CD1c-positive myeloid dendritic cell (primary cell): Measurements from ENCODE around the gene MYO6.

Experiments used
- DNase-seq: peaks from one replicate; pipeline ENCODE4 v3.0.0-alpha.2; 2016; ENCODE audit errors: extremely low spot score

Gene MYO6

GRCh38 chr6:75827163-75827562 lies 78.1 kb downstream of the MYO6 start:
- DNase-seq, result no peak

- DNase-seq, result no peak
Measured at GRCh38 chr6:75830959-75831885, 82.2 kb downstream of the MYO6 start.

GRCh38 chr6:75834447-75834846 lies 85.4 kb downstream of the MYO6 start:
- no peak for DNase-seq

DNA sequence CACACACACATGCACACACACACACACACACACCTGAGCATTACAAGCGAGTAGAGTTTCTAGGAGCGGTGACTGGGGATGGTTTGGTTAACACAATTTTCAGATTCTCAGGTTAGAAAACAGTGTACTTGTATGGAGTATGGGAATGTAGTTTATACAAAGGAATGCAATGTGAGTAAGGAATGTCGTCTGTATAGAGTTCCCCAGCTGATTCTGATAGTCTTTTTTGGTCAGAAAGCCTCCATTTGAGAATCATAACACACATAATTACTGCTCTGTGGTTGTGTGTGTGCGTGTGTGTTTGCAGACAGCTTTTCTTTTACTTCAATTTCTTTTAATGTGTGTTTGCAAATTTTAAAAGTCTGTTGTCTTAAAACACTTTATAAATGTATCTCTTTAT lies 93.2 kb downstream of the MYO6 start:
- no peak for DNase-seq

DNA sequence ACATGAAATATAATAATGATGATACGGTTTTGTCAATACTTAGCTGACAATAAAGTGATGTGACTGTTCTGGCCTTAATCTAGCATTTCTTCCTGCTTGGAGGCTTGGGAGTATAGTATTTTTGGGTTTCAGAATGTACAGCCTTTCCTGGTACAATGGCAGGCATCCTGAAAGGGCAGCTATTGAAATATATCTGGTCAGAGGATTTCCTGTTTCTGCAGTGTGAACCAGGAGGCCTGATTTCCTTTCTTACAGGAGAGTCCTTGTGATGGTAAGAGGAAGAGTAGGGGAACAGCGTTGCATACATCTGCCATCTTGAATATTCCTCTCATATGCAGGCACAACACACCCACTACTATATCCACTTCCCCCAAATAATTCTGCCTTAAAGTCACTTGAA lies 93.7 kb downstream of the MYO6 start:
- no peak for DNase-seq

DNA sequence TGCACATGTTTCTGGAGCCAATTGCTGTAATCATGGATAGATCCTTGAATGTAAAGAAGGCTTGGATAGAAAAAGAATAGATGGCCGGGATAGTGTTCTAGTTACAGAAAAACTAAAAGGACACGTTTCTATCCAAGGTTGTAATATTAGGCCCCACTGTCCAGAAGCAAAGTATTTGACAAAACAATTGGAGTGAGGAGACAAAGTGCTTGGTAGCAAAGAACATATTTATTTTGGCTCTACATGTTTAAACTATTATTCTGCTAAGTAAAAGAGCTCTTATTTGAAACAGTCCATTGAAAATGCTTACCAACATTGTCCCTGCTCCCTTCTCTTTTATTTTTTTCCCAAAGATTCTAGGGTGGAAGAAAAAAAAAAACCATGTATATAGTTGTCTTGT lies 94.4 kb downstream of the MYO6 start:
- no peak for DNase-seq

DNA sequence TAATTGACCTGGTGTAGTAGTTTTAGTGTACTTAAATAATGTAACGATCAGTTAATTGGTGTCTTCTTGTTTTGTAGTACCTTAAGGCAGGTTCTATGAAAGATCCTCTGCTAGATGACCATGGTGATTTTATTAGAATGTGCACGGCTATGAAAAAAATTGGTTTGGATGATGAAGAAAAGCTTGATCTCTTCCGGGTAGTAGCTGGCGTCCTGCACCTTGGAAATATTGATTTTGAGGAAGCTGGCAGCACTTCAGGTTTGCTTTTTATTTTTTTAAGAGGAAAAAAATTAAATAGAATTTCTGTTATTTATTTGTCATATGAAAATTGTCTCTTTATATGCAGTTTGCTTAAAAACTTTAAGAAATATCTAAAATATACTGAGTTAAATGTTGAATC lies 99.2 kb downstream of the MYO6 start:
- DNase-seq, result no peak

DNA sequence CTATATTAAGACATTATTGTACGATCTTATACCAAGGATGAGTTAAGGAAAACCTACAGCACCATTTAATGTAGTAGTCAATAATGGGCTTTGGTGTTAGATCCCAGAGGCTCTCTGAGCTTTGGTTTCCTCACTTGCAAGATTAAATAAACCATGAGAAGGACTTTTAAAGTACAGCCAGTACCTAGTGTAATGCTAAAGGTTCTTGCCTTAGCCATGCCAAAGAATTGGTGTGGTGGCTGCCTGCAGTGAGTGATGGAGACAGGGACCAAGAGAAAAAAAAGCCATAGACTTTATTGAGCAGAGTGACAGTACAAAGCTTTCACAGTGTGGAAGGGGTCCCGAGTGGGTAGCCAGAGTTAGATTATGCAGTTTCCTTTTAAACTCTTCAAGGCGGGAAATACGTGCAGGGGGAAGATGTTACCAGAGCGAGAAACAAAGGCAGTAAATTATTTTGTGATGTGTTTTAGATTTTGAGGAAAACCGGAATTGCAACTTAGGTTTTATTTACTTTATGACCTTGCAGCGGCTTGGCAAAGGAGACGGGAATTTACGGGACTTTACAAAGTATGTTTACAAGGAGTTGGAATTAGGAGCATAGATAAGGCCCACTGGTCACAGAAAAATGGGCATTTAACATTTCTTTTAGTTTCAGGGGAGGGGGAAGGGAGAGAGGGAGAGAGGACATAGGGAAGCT lies 100.4 kb downstream of the MYO6 start:
- DNase-seq, result no peak

DNA sequence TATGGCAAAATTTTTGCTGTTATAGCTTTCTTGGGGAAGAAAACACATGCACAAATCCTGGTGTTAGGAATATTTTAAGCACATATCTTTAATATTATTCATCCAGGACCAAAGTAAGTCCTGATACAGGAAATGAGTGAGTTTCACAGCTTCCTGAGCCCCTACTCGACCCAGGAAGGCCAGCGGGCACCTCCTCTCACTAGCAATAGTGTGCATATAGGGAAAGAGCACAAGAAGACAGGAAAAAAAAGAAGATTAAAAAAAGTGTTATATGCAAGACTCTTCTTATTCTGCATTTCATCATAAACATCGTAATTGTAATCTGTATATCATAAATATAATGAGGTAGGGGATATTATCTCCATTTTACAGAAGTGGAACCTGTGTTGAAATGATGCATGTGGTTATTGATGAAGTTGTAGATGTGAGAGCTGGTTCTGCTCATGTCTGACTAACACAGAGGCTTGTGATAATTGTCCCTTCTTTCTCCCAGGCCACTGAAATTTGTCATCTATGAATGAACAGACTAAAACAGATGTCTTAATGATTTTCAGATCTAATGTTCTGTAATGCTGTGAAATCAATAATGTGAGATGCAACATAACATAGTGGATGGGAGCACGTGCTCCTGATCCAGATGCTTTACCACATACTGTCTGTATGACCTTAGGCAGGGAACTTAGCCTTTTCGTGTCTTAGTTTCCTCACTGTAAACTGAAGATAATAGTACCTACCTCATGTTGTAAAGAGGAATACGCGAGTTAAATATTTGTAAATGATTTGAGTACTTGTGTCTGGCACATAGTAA lies 101.2 kb downstream of the MYO6 start:
- DNase-seq, result no peak

- DNase-seq, result no peak
Measured at GRCh38 chr6:75852721-75853120, 103.7 kb downstream of the MYO6 start.

DNA sequence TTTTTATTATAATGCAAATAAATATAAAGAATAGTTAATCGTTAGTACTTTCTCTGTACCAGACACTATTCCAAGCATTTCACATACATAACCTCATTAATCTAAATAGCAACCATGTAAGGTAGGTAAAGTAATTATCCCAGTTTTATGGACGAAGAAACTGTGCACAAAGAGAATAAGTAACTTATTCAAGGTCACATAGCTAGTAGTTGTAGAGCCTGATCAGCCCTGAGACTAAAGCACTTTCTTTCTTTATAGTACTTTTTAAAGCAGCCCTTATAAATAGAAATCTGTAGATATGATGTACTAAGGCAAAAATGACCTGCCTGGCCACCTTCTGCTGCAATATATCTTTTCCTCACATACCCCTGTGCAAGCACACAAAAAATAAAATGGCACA lies 104.8 kb downstream of the MYO6 start:
- no peak for DNase-seq

- DNase-seq, result peak; percentile 24
Measured at GRCh38 chr6:75855052-75855451, 106.0 kb downstream of the MYO6 start.

DNA sequence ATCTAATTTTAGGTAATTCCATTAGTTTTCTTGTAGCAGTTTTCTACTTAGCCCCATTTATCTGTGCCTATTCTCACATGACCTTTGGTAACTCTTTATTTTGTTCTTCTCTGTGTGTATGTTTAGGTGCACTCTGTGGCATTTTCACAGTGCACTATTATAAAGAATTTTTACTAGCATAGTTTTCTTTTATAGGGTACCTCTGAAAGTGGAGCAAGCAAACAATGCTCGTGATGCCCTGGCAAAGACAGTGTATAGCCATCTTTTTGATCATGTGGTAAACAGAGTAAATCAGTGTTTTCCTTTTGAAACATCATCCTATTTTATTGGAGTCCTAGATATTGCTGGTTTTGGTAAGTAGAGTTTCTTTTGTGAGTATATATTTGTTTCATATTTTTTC lies 107.9 kb downstream of the MYO6 start:
- no peak for DNase-seq

- DNase-seq, result no peak
Measured at GRCh38 chr6:75863001-75863400, 114.0 kb downstream of the MYO6 start.

- no peak for DNase-seq
Measured at GRCh38 chr6:75863784-75864183, 114.7 kb downstream of the MYO6 start.

- DNase-seq, result no peak
Measured at GRCh38 chr6:75864446-75864845, 115.4 kb downstream of the MYO6 start.

DNA sequence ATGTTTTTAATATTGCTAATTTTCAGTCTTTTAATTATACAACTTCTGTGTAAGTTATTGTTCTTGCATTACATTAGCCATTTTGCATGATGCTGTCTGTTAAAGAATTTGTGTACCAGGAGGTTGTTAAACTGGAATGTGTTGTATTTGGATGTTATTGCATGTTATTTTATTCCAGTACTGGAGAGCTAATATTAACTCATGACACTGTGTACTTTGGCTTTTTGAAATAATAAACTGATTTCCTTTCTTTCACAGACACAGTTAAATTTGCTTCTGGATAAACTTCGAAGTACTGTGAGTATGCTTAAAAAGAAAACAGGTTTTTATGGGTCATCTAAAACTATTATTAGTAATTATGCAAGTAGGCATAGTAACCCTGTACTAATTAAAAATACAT lies 121.3 kb downstream of the MYO6 start:
- no peak for DNase-seq

DNA sequence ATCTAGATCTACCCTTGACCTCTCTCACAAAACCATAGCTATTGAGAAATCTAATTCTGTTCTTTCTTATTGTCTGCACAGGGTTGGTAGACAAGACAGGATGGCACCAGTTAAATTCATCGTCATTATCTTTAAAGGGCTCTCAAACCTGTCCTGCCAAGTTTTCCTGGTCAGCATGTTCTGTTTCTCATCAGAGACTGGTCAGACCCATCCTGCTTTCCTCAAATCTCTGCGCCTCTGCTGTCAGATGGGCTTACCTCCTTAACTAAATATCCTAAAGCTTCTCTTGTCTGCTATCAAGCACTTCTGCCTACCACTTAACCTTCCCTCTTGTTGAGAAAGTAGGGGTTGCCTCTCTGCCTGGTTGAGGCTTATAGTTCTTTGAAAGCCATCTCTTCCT lies 125.2 kb downstream of the MYO6 start:
- no peak for DNase-seq

DNA sequence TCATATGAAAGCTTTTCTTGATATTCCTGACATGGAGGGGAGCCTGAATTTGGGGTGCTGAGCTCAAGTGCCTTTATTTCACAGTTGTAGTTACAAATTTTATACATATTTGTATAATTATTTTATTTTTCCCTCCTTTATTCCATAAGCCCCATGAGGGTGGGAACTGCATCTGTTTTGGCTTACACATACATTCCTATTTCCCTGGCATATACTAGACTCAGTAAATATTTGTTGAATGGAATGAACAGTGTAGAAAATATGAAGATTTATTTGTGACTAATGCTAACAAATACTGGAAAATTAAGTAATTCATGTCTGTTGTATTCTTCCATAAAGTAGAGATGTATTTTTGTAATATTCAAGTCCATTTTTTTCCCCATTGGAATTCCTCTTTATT lies 127.1 kb downstream of the MYO6 start:
- no peak for DNase-seq

GRCh38 chr6:75880305-75880704 lies 131.3 kb downstream of the MYO6 start:
- no peak for DNase-seq

DNA sequence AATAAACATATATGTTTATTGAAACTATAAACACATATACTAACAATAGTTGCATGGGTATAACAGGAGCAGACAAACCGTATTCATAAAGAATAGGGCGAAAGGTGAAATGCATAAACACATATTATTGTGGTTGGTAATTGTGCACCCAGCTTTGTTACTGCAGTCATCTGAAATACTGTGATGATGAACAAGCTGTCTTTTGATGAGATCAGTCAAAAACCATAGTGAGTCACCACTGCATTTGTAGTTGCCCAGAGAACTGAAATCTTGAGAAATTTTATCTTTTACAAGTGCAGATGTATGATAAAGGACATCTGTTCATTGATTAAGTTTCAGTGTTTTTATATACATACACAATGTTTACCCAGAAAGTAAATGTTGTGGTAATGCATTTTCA lies 133.7 kb downstream of the MYO6 start:
- no peak for DNase-seq

- DNase-seq, result no peak
Measured at GRCh38 chr6:75884822-75885221, 135.8 kb downstream of the MYO6 start.
